Heart left ventricle (tissue), 16 donors: Measurements from ENCODE around the gene SMPDL3B. TPM values are rescaled to one million over a fixed set of nuclear protein-coding genes. Genes with fewer than 3 reads are reported as not detected.
A peak's percentile ranks its signal among the peaks of the same experiment; 100 is the strongest.

Source experiments
- ATAC-seq, 4 donors: fragments of 200-7000 bp; cut with Tn5 transposase; one replicate each; pipeline ENCODE4 v1.9.1; 2020 to 2022; ENCODE audit warnings: moderate library complexity in 4 of 4, mild to moderate bottlenecking in 3 of 4, moderate number of reproducible peaks in 1 of 4
- DNase-seq, 5 donors: peaks; one replicate each; pipeline ENCODE4 v3.0.0-alpha.2; 2020
- H3K27ac ChIP-seq, 12 donors: fragments of 200-600 bp; sonication (generic) in 4 of 12; one replicate each; pipeline versions ENCODE4 v1.5.0 to v1.8.0; 2016 to 2022; ENCODE audit warnings: mild to moderate bottlenecking in 2 of 12
- H3K27me3 ChIP-seq, 9 donors: fragments of 200-600 bp; sonication (generic) in 2 of 9; one replicate each; pipeline versions ENCODE4 v1.5.1 to v1.8.0; 2016 to 2022; ENCODE audit warnings: mild to moderate bottlenecking in 3 of 9
- H3K36me3 ChIP-seq, 9 donors: fragments of 200-600 bp; sonication (generic) in 2 of 9; one replicate each; pipeline versions ENCODE4 v1.5.0 to v1.8.0; 2018 to 2022; ENCODE audit warnings: mild to moderate bottlenecking in 2 of 9
- H3K4me1 ChIP-seq, 12 donors: fragments of 200-600 bp; sonication (generic) in 4 of 12; one replicate each; pipeline versions ENCODE4 v1.5.0 to v1.8.0; 2016 to 2022; ENCODE audit warnings: mild to moderate bottlenecking in 3 of 12
- H3K4me3 ChIP-seq, 12 donors: fragments of 200-600 bp; sonication (generic) in 4 of 12; one replicate each; pipeline versions ENCODE4 v1.5.0 to v1.8.0; 2017 to 2022; ENCODE audit warnings: mild to moderate bottlenecking in 9 of 12, moderate library complexity in 4 of 12
- H3K9me3 ChIP-seq, 12 donors: fragments of 200-600 bp; sonication (generic) in 4 of 12; one replicate each; pipeline versions ENCODE4 v1.5.0 to v1.8.0; 2016 to 2022; ENCODE audit warnings: mild to moderate bottlenecking in 1 of 12
- CTCF ChIP-seq, 12 donors: fragments of 200-600 bp; sonication (generic) in 4 of 12; IDR thresholded peaks; one replicate each; pipeline versions ENCODE4 v1.5.0 to v1.8.0; 2018 to 2022; ENCODE audit warnings: antibody characterized with exemption in 12 of 12, mild to moderate bottlenecking in 5 of 12
- POLR2A ChIP-seq, 2 donors: fragments of 450-650 bp; IDR thresholded peaks; one replicate each; pipeline ENCODE4 v1.6.1; 2017; ENCODE audit warnings: antibody characterized with exemption in 2 of 2, mild to moderate bottlenecking in 2 of 2, moderate library complexity in 2 of 2
- WGBS, 4 donors: extraction: QIAGEN DNeasy Blood & Tissue Kit in 2 of 4; methylation state at CpG; one replicate each; pipeline versions ENCODE4 v1.1.5 to v1.1.7; 2013 to 2018; 5-methylcytosine and 5-hydroxymethylcytosine counted together
- intact Hi-C, 10 donors: fragments of 100-400 bp; cut with DNase I; formaldehyde crosslinking; loops; one replicate each; pipeline versions ENCODE4 v1.11.1 to v1.14.2; 2022
- polyA plus RNA-seq, 2 donors: library from polyadenylated mRNA; stranded (reverse); fragments of 200-250 nt; gene quantifications; one replicate each; pipeline ENCODE4 v1.2.3, GENCODE V29; 2013
- total RNA-seq, 9 donors: library from RNA; depleted of rRNA in 2 of 9; stranded (reverse); fragments of >200 nt in 2 of 9; fragmentation: NEBNext Ultra II Directional in 3 of 9; extraction: Animal tissue kit (Norgen Biotek cat#: 25700) in 3 of 9; gene quantifications; one replicate each; pipeline versions ENCODE4 v1.1.0 to v1.2.4, GENCODE V29; 2016 to 2023
- donor health status: ischemic (EF 13 %, LVEDD 7.1; RV severe dilation, severe dysfunction).
- donor health status: healthy with polysubstance abuse.
- donor health status: DM: no; HTN: yes; CAD: no.
- donor health status: DM: no; HTN: no; CAD: no.
- donor health status: ischemic (EF 25% LVEDD 6.9; RV normal size, moderate dysfunction).
- donor health status: ischemic (EF 25% LVEDD 5.7; RV mildly dilated, moderate dysfunction).
- donor health status: healthy.
- donor health status: DM: yes; HTN: yes; CAD: no.
- donor health status: ischemic (EF 35%, LVEDD 5.7; RV mildly dilated, moderate dysfunction).
- donor health status: nonischemic (EF 11% LVEDD 7.7; RV severe dilation, severe dysfunction).
- donor health status: DM: yes; HTN: yes; CAD: no.
- donor health status: PGD.
- donor health status: ischemic (EF 29% LVEDD 5.4; RV normal size, mild dysfunction).
- donor health status: nonischemic (EF 23%, LVEDD 6.1; RV moderate dilation, normal function).

Gene SMPDL3B
- total and polyA plus RNA-seq, 11 donors: 0.08 to 2.2 TPM; not detected in 9

GRCh38 chr1:27957655-27958054 lies 22.9 kb downstream of the SMPDL3B start:
- intact Hi-C loops: no loop called here
- WGBS, 4 donors: 94 to 97% (median 96%) methylated on average over 5 of the region's 5 CpGs
- TF ChIP-seq CTCF (IDR thresholded peaks at IDR 0.05): no peak
- no peak for TF ChIP-seq POLR2A (IDR thresholded peaks at IDR 0.05)
- no peaks in the 10 kb centered on the region for H3K36me3 ChIP-seq
- H3K27ac ChIP-seq: no peak overlapping the region
- no peaks in the 10 kb centered on the region for H3K9me3 ChIP-seq
- DNase-seq (no peak), ATAC-seq (no peak)
- no peak overlapping the region for H3K4me3 ChIP-seq
- no peaks in the 10 kb centered on the region for H3K27me3 ChIP-seq
- peaks cover 0 to 34% (median 18%) of the 10 kb centered on the region in 12 donors for H3K4me1 ChIP-seq

- no peak for TF ChIP-seq CTCF (IDR thresholded peaks at IDR 0.05)
- TF ChIP-seq POLR2A (IDR thresholded peaks at IDR 0.05): no peak
- no peaks in the 10 kb centered on the region for H3K27me3 ChIP-seq
- H3K27ac ChIP-seq: peak overlapping the region in 1 of 12 donors; percentile 92
- intact Hi-C loops: no loop called here
- peak overlapping the region in 1 of 12 donors; percentile 66 for H3K4me3 ChIP-seq
- no peak for ATAC-seq
- H3K4me1 ChIP-seq: peaks cover 0 to 34% (median 18%) of the 10 kb centered on the region in 12 donors
- no peaks in the 10 kb centered on the region for H3K9me3 ChIP-seq
- 96 to 98% (median 97%) methylated on average over 22 to 26 of the region's 26 CpGs for WGBS, 4 donors
- DNase-seq: no peak
- H3K36me3 ChIP-seq: peaks cover 0 to 5% (median 3%) of the 10 kb centered on the region in 9 donors
Measured at GRCh38 chr1:27958513-27958912, 23.7 kb downstream of the SMPDL3B start.

GRCh38 chr1:27959792-27960603 lies 25.2 kb downstream of the SMPDL3B start, which contains the start of gene XKR8:
TSS of gene XKR8 (plus strand) at chr1:27959973. CDS start at chr1:27960070, 97 bp downstream.
- WGBS, 4 donors: 6 to 22% (median 13%) methylated on average over 26 to 68 of the region's 68 CpGs
- peaks cover 0 to 18% (median 15%) of the 10 kb centered on the region in 9 donors for H3K36me3 ChIP-seq
- peaks cover 0 to 34% (median 18%) of the 10 kb centered on the region in 12 donors for H3K4me1 ChIP-seq
- H3K9me3 ChIP-seq: no peaks in the 10 kb centered on the region
- peak within 1 kb of the TSS; percentile 33 to 96 (median 91) for H3K27ac ChIP-seq
- H3K27me3 ChIP-seq: no peaks in the 10 kb centered on the region
- DNase-seq (peak; percentile 85 to 94 (median 87)), ATAC-seq (peak; percentile 82 to 96 (median 96))
- H3K4me3 ChIP-seq: peak within 1 kb of the TSS; percentile 32 to 93 (median 74)
- TF ChIP-seq POLR2A (IDR thresholded peaks at IDR 0.05) (peak in 1 of 2 donors; percentile 71), CTCF (IDR thresholded peaks at IDR 0.05) (peak in 11 of 12 donors; percentile 7 to 58 (median 35))
- intact Hi-C loops: no loop called here
